Neural cell (in vitro differentiated cells): ENCODE results near the gene NCKAP5. TPM values are rescaled to one million over a fixed set of nuclear protein-coding genes. Genes with fewer than 3 reads are reported as not detected.

ENCODE experiments used
- H2AFZ ChIP-seq: fragments of 200-600, 300-800 bp; sonication (generic), shearing (Covaris generic); 2 replicates; pipeline ENCODE4 v1.6.0; 2014; ENCODE audit warnings: low read depth, mild to moderate bottlenecking, antibody characterized with exemption, low read length, moderate library complexity
- H3F3A ChIP-seq: fragments of 200-600 bp; shearing (Covaris generic); 2 replicates; pipeline ENCODE4 v1.6.1; 2016; ENCODE audit warnings: mild to moderate bottlenecking, moderate library complexity, mixed read lengths, antibody characterized with exemption, low read length; ENCODE audit not compliant: insufficient read depth, poor library complexity, severe bottlenecking
- H3K27ac ChIP-seq: fragments of 200-600, 300-800 bp; sonication (generic), shearing (Covaris generic); 2 replicates; pipeline ENCODE4 v1.5.1; 2014; ENCODE audit warnings: mild to moderate bottlenecking, low read length, moderate library complexity
- H3K27me3 ChIP-seq: fragments of 300-800, 200-600 bp; sonication (generic), shearing (Covaris generic); 2 replicates; pipeline ENCODE4 v1.6.0; 2014; ENCODE audit warnings: mild to moderate bottlenecking, low read depth, low read length, moderate library complexity; ENCODE audit not compliant: insufficient read depth
- H3K36me3 ChIP-seq: fragments of 300-800, 200-600 bp; sonication (generic), shearing (Covaris generic); 2 replicates; pipeline ENCODE4 v1.5.1; 2014; ENCODE audit warnings: mild to moderate bottlenecking, antibody characterized with exemption, low read length, moderate library complexity; ENCODE audit not compliant: insufficient read depth
- H3K4me2 ChIP-seq: fragments of 300-800, 200-600 bp; sonication (generic), shearing (Covaris generic); 2 replicates; pipeline ENCODE4 v1.6.0; 2014; ENCODE audit warnings: mild to moderate bottlenecking, low read length
- H3K4me3 ChIP-seq: fragments of 300-800, 200-600 bp; sonication (generic), shearing (Covaris generic); 2 replicates; pipeline ENCODE4 v1.5.1; 2014; ENCODE audit warnings: mild to moderate bottlenecking, low read length, moderate library complexity
- H3K79me2 ChIP-seq: fragments of 200-600 bp; shearing (Covaris generic); replicated peaks from 2 replicates; pipeline ENCODE4 v1.6.0; 2014; ENCODE audit warnings: mild to moderate bottlenecking, low read length, moderate library complexity; ENCODE audit not compliant: insufficient read depth
- H3K9ac ChIP-seq: fragments of 300-800, 200-600 bp; sonication (generic), shearing (Covaris generic); 2 replicates; pipeline ENCODE4 v1.6.1; 2016; ENCODE audit warnings: mild to moderate bottlenecking, low read length, mixed read lengths
- H3K9me2 ChIP-seq: fragments of 200-600 bp; shearing (Covaris generic); 2 replicates; pipeline ENCODE4 v1.6.1; 2016; ENCODE audit warnings: mild to moderate bottlenecking, low read length, mixed read lengths; ENCODE audit not compliant: insufficient read depth
- H3K9me3 ChIP-seq: fragments of 200-600, 300-800 bp; sonication (generic), shearing (Covaris generic); 2 replicates; pipeline ENCODE4 v1.6.1; 2016; ENCODE audit warnings: mild to moderate bottlenecking, mixed run types, low read length, moderate library complexity, mixed read lengths
- H4K20me1 ChIP-seq: fragments of 200-600 bp; shearing (Covaris generic); 2 replicates; pipeline ENCODE4 v1.6.1; 2016; ENCODE audit warnings: mild to moderate bottlenecking, mixed run types; ENCODE audit not compliant: insufficient read depth
- CTCF ChIP-seq: fragments of 450-650 bp; IDR thresholded peaks from 2 replicates; pipeline ENCODE4 v1.5.1; 2014; ENCODE audit warnings: antibody characterized with exemption, mild to moderate bottlenecking, moderate library complexity; ENCODE audit not compliant: poor library complexity, severe bottlenecking
- EP300 ChIP-seq: fragments of 450-650 bp; conservative IDR thresholded peaks from 2 replicates; pipeline ENCODE4 v1.6.1; 2014; ENCODE audit warnings: antibody characterized with exemption, mild to moderate bottlenecking, moderate library complexity; ENCODE audit not compliant: poor library complexity, severe bottlenecking
- EZH2 ChIP-seq: fragments of 200-600, 300-800 bp; shearing (Covaris generic), sonication (generic); IDR thresholded peaks from 2 replicates; pipeline ENCODE4 v1.6.1; 2014; ENCODE audit warnings: antibody characterized with exemption, low read length, borderline replicate concordance, mild to moderate bottlenecking; ENCODE audit not compliant: insufficient read depth, poor library complexity, severe bottlenecking
- MXI1 ChIP-seq: fragments of 450-650 bp; conservative IDR thresholded peaks from 2 replicates; pipeline ENCODE4 v1.6.1; 2014; ENCODE audit warnings: antibody characterized with exemption, mild to moderate bottlenecking; ENCODE audit not compliant: poor library complexity, severe bottlenecking
- POLR2AphosphoS5 ChIP-seq: IDR thresholded peaks from 2 replicates; pipeline ENCODE4 v1.6.1; 2012
- RAD21 ChIP-seq: fragments of 450-650 bp; conservative IDR thresholded peaks from 2 replicates; pipeline ENCODE4 v1.6.1; 2014; ENCODE audit warnings: antibody characterized with exemption, mild to moderate bottlenecking, moderate library complexity
- SMC3 ChIP-seq: fragments of 450-650 bp; conservative IDR thresholded peaks from 2 replicates; pipeline ENCODE4 v1.6.1; 2014; ENCODE audit warnings: antibody characterized with exemption, mild to moderate bottlenecking, moderate library complexity; ENCODE audit not compliant: poor library complexity
- TAF1 ChIP-seq: IDR thresholded peaks from 2 replicates; pipeline ENCODE4 v1.6.1; 2012; ENCODE audit warnings: low read depth
- polyA plus RNA-seq: library from polyadenylated mRNA; depleted of rRNA; stranded (reverse); fragments of >200 nt; gene quantifications from 2 replicates; pipeline ENCODE4 v1.2.3, GENCODE V29; 2014
- TF ChIP-seq, protein P1 (sequence below): IDR thresholded peaks from 2 replicates; pipeline ENCODE4 v1.6.1; 2012; ENCODE audit warnings: borderline replicate concordance

Gene NCKAP5
- polyA plus RNA-seq, 1 donor from 2014 or later, result 2.4 TPM

GRCh38 chr2:132721938-132722337 lies 846.3 kb downstream of the NCKAP5 start:
- Histone ChIP-seq H3K9ac (no peak overlapping the region), H4K20me1 (no peaks in the 10 kb centered on the region), H2AFZ (no peak overlapping the region), H3K27ac (no peak overlapping the region), H3K4me2 (no peak overlapping the region), H3K27me3 (no peaks in the 10 kb centered on the region), H3K9me2 (no peaks in the 10 kb centered on the region), H3K36me3 (no peaks in the 10 kb centered on the region), H3K4me3 (no peak overlapping the region), H3K9me3 (no peaks in the 10 kb centered on the region), H3K79me2 (no peaks in the 10 kb centered on the region), H3F3A (no peaks in the 10 kb centered on the region)
- TF ChIP-seq CTCF, result no peak
- TF ChIP-seq MXI1, result no peak
- no peak for TF ChIP-seq POLR2AphosphoS5
- no peak for TF ChIP-seq EP300
- TF ChIP-seq, protein P1, sequence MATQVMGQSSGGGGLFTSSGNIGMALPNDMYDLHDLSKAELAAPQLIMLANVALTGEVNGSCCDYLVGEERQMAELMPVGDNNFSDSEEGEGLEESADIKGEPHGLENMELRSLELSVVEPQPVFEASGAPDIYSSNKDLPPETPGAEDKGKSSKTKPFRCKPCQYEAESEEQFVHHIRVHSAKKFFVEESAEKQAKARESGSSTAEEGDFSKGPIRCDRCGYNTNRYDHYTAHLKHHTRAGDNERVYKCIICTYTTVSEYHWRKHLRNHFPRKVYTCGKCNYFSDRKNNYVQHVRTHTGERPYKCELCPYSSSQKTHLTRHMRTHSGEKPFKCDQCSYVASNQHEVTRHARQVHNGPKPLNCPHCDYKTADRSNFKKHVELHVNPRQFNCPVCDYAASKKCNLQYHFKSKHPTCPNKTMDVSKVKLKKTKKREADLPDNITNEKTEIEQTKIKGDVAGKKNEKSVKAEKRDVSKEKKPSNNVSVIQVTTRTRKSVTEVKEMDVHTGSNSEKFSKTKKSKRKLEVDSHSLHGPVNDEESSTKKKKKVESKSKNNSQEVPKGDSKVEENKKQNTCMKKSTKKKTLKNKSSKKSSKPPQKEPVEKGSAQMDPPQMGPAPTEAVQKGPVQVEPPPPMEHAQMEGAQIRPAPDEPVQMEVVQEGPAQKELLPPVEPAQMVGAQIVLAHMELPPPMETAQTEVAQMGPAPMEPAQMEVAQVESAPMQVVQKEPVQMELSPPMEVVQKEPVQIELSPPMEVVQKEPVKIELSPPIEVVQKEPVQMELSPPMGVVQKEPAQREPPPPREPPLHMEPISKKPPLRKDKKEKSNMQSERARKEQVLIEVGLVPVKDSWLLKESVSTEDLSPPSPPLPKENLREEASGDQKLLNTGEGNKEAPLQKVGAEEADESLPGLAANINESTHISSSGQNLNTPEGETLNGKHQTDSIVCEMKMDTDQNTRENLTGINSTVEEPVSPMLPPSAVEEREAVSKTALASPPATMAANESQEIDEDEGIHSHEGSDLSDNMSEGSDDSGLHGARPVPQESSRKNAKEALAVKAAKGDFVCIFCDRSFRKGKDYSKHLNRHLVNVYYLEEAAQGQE, result no peak
- TF ChIP-seq SMC3, result no peak
- no peak for TF ChIP-seq RAD21
- TF ChIP-seq EZH2, result no peak
- no peak for TF ChIP-seq TAF1

DNA sequence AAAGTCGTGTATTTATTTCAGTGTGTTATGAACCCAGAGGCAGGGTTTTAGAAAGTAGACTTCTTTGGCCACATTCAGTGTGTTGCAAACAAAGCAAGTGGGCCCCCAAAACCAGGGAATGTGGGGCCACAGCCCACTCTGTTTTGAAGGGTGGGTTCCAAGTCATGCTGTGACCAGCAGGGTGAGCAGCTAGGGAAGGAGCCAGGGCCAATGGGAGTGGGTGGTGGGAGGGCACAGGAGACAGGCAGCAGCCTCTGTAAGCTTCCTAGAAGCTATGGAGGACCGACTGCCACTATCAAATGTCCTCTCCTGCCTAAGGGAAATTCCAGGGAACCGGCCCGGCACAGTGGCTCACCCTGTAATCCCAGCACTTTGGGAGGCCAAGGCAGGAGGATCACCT lies 847.9 kb downstream of the NCKAP5 start:
- H3K9me3 ChIP-seq, result no peaks in the 10 kb centered on the region
- no peaks in the 10 kb centered on the region for H3F3A ChIP-seq
- no peaks in the 10 kb centered on the region for H3K9me2 ChIP-seq
- H2AFZ ChIP-seq, result no peak overlapping the region
- no peaks in the 10 kb centered on the region for H3K79me2 ChIP-seq
- no peak overlapping the region for H3K9ac ChIP-seq
- no peaks in the 10 kb centered on the region for H3K27me3 ChIP-seq
- H3K4me2 ChIP-seq, result no peak overlapping the region
- no peaks in the 10 kb centered on the region for H3K36me3 ChIP-seq
- H3K4me3 ChIP-seq, result no peak overlapping the region
- H4K20me1 ChIP-seq, result no peaks in the 10 kb centered on the region
- no peak for TF ChIP-seq MXI1
- TF ChIP-seq RAD21, result no peak
- no peak for TF ChIP-seq SMC3
- TF ChIP-seq CTCF, result no peak
- no peak for TF ChIP-seq EZH2
- TF ChIP-seq EP300, result no peak
- TF ChIP-seq TAF1, result no peak
- no peak for TF ChIP-seq POLR2AphosphoS5
- TF ChIP-seq, protein P1, result no peak
- H3K27ac ChIP-seq, result no peak overlapping the region
